H9 (cell line): Measurements from ENCODE around the gene PAPOLA. TPM values are rescaled to one million over a fixed set of nuclear protein-coding genes. Genes with fewer than 3 reads are reported as not detected.

Source experiments
- DNase-seq: peaks from one replicate; pipeline ENCODE4 v3.0.0-alpha.2; 2017
- H2AFZ ChIP-seq: one replicate; pipeline ENCODE4 v1.6.1; 2013; ENCODE audit warnings: mild to moderate bottlenecking, low read length, control low read depth, moderate library complexity
- H2AK5ac ChIP-seq: 2 replicates; pipeline ENCODE4 v1.6.1; 2013; ENCODE audit warnings: low read length, control low read depth, mixed read lengths; ENCODE audit not compliant: insufficient read length
- H2BK120ac ChIP-seq: one replicate; pipeline ENCODE4 v1.6.1; 2013; ENCODE audit warnings: low read depth, mild to moderate bottlenecking, low read length, control low read depth, inconsistent platforms; ENCODE audit not compliant: poor library complexity, severe bottlenecking
- H2BK12ac ChIP-seq: 2 replicates; pipeline ENCODE4 v1.6.1; 2013; ENCODE audit warnings: low read length, control low read depth, mixed read lengths, low read depth; ENCODE audit not compliant: insufficient read length
- H2BK15ac ChIP-seq: 2 replicates; pipeline ENCODE4 v1.6.1; 2013; ENCODE audit warnings: low read depth, low read length, control low read depth
- H2BK20ac ChIP-seq: one replicate; pipeline ENCODE4 v1.6.1; 2013; ENCODE audit warnings: low read depth, mild to moderate bottlenecking, low read length, control low read depth, inconsistent platforms; ENCODE audit not compliant: poor library complexity, severe bottlenecking
- H2BK5ac ChIP-seq: 2 replicates; pipeline ENCODE4 v1.6.1; 2013; ENCODE audit warnings: low read length, control low read depth, mixed read lengths; ENCODE audit not compliant: insufficient read length
- H3K14ac ChIP-seq: 2 replicates; pipeline ENCODE4 v1.6.1; 2013; ENCODE audit warnings: low read length, control low read depth; ENCODE audit not compliant: insufficient read depth
- H3K18ac ChIP-seq: 2 replicates; pipeline ENCODE4 v1.6.1; 2013; ENCODE audit warnings: low read depth, mild to moderate bottlenecking, mixed read lengths, low read length, control low read depth; ENCODE audit not compliant: insufficient read length
- H3K23ac ChIP-seq: 2 replicates; pipeline ENCODE4 v1.6.1; 2013; ENCODE audit warnings: low read length, control low read depth, mixed read lengths, low read depth; ENCODE audit not compliant: insufficient read length
- H3K23me2 ChIP-seq: 2 replicates; pipeline ENCODE4 v1.6.1; 2013; ENCODE audit warnings: low read depth, mild to moderate bottlenecking, mixed read lengths, low read length, control low read depth; ENCODE audit not compliant: insufficient read length, poor library complexity, severe bottlenecking
- H3K27ac ChIP-seq: 2 replicates; pipeline ENCODE4 v1.5.1; 2013; ENCODE audit warnings: low read length, control low read depth, mixed read lengths, low read depth; ENCODE audit not compliant: insufficient read length
- H3K27me3 ChIP-seq: 2 replicates; pipeline ENCODE4 v1.6.1; 2013; ENCODE audit warnings: low read length, control low read depth, inconsistent platforms; ENCODE audit not compliant: insufficient read depth
- H3K4ac ChIP-seq: 2 replicates; pipeline ENCODE4 v1.6.1; 2013; ENCODE audit warnings: low read depth, mild to moderate bottlenecking, control low read depth, inconsistent platforms, low read length, moderate library complexity
- H3K4me1 ChIP-seq: 2 replicates; pipeline ENCODE4 v1.6.1; 2013; ENCODE audit warnings: low read length, control low read depth, inconsistent platforms; ENCODE audit not compliant: insufficient read depth
- H3K4me2 ChIP-seq: 2 replicates; pipeline ENCODE4 v1.6.1; 2013; ENCODE audit warnings: low read length, control low read depth, mixed read lengths; ENCODE audit not compliant: insufficient read length, insufficient read depth
- H3K56ac ChIP-seq: 2 replicates; pipeline ENCODE4 v1.6.1; 2013; ENCODE audit warnings: low read depth, mild to moderate bottlenecking, mixed read lengths, low read length, control low read depth; ENCODE audit not compliant: insufficient read length
- H3K79me1 ChIP-seq: 2 replicates; pipeline ENCODE4 v1.6.1; 2013; ENCODE audit warnings: low read depth, mild to moderate bottlenecking, moderate library complexity, low read length, control low read depth, inconsistent platforms; ENCODE audit not compliant: insufficient read depth, poor library complexity, severe bottlenecking
- H3K79me2 ChIP-seq: 2 replicates; pipeline ENCODE4 v1.6.1; 2013; ENCODE audit warnings: low read length, control low read depth, inconsistent platforms; ENCODE audit not compliant: insufficient read depth
- H3K9ac ChIP-seq: 2 replicates; pipeline ENCODE4 v1.6.1; 2013; ENCODE audit warnings: low read length, control low read depth, mixed read lengths; ENCODE audit not compliant: insufficient read length; ENCODE audit errors: extremely low read depth
- H3K9me3 ChIP-seq: one replicate; pipeline ENCODE4 v1.6.1; 2013; ENCODE audit warnings: low read depth, low read length, inconsistent platforms; ENCODE audit not compliant: control insufficient read depth
- H3T11ph ChIP-seq: one replicate; pipeline ENCODE4 v1.6.1; 2013; ENCODE audit warnings: mild to moderate bottlenecking, low read length, control low read depth, inconsistent platforms
- H4K20me1 ChIP-seq: one replicate; pipeline ENCODE4 v1.6.1; 2013; ENCODE audit not compliant: control insufficient read depth, insufficient read length, insufficient read depth
- H4K5ac ChIP-seq: 2 replicates; pipeline ENCODE4 v1.6.1; 2013; ENCODE audit warnings: low read depth, mild to moderate bottlenecking, mixed read lengths, low read length, control low read depth; ENCODE audit not compliant: insufficient read length
- H4K8ac ChIP-seq: replicated peaks from 2 replicates; pipeline ENCODE4 v1.6.1; 2013; ENCODE audit warnings: low read length, control low read depth, mixed read lengths, low read depth; ENCODE audit not compliant: insufficient read length
- H4K91ac ChIP-seq: 2 replicates; pipeline ENCODE4 v1.6.1; 2013; ENCODE audit warnings: low read depth, mild to moderate bottlenecking, moderate library complexity, mixed read lengths, low read length, control low read depth; ENCODE audit not compliant: insufficient read length
- H3K27ac Mint-ChIP-seq, 3 experiments: 2 replicates in 2 of 3; 3 replicates in 1 of 3; pipeline ENCODE4 v1.8.0; 2020 to 2021; ENCODE audit warnings: mixed read lengths in 3 of 3, mild to moderate bottlenecking in 1 of 3, moderate library complexity in 1 of 3
- H3K27me3 Mint-ChIP-seq: 2 replicates; pipeline ENCODE4 v1.8.0; 2021; ENCODE audit warnings: low read depth, mild to moderate bottlenecking, moderate library complexity, mixed read lengths
- H3K36me3 Mint-ChIP-seq, 3 experiments: 2 replicates in 2 of 3; 3 replicates in 1 of 3; pipeline ENCODE4 v1.8.0; 2020 to 2021; ENCODE audit warnings: low read depth in 3 of 3, mixed read lengths in 3 of 3; ENCODE audit not compliant: insufficient read depth in 1 of 3
- H3K4me1 Mint-ChIP-seq, 2 experiments: 2 replicates each; pipeline ENCODE4 v1.8.0; 2020; ENCODE audit warnings: mixed read lengths in 2 of 2
- H3K4me3 Mint-ChIP-seq, 2 experiments: 2 replicates in 1 of 2; 3 replicates in 1 of 2; pipeline ENCODE4 v1.8.0; 2020 to 2021; ENCODE audit warnings: mild to moderate bottlenecking in 2 of 2, mixed read lengths in 2 of 2, moderate library complexity in 1 of 2
- H3K9me3 Mint-ChIP-seq, 2 experiments: 2 replicates in 1 of 2; 3 replicates in 1 of 2; pipeline ENCODE4 v1.8.0; 2020; ENCODE audit warnings: mild to moderate bottlenecking in 2 of 2, mixed read lengths in 2 of 2, moderate library complexity in 1 of 2
- CTCF ChIP-seq: fragments of 200-600 bp; sonication (generic); conservative IDR thresholded peaks from 3 replicates; pipeline ENCODE4 v1.8.0; 2021; ENCODE audit warnings: antibody characterized with exemption, mild to moderate bottlenecking
- WGBS: extraction: QIAGEN DNeasy Blood & Tissue Kit; methylation state at CpG from one replicate; pipeline ENCODE4 v1.1.7; 2013; ENCODE audit warnings: missing lambda C conversion rate, low lambda C conversion rate, mixed read lengths; ENCODE audit not compliant: insufficient read length; ENCODE audit errors: extremely low coverage; 5-methylcytosine and 5-hydroxymethylcytosine counted together
- total RNA-seq: library from RNA; stranded (reverse); gene quantifications from 2 replicates; pipeline ENCODE4 v1.2.1, GENCODE V29; 2021

Gene PAPOLA
- total RNA-seq, 1 experiment from 2014 or later = 188 TPM

- Histone ChIP-seq H2BK120ac (no peak overlapping the region), H3K79me1 (no peaks in the 10 kb centered on the region), H2AK5ac (no peak overlapping the region), H2BK5ac (no peak overlapping the region), H3K27me3 (no peaks in the 10 kb centered on the region), H2AFZ (no peak overlapping the region), H4K5ac (no peak overlapping the region), H3K9me3 (no peaks in the 10 kb centered on the region), H3K9ac (no peak overlapping the region), H3K18ac (no peak overlapping the region), H3K14ac (no peak overlapping the region), H2BK20ac (no peak overlapping the region), H3K23ac (no peak overlapping the region), H3K23me2 (no peaks in the 10 kb centered on the region), H3K4ac (no peak overlapping the region), H4K91ac (no peak overlapping the region), H3T11ph (no peak overlapping the region), H2BK12ac (no peak overlapping the region), H2BK15ac (no peak overlapping the region), H3K56ac (no peak overlapping the region), H4K20me1 (no peaks in the 10 kb centered on the region), H3K4me2 (no peak overlapping the region), H3K27ac (no peak overlapping the region), H3K79me2 (peaks cover 68% of the 10 kb centered on the region), H3K4me1 (no peaks in the 10 kb centered on the region; the same call in 1 of the 2 replicates), H4K8ac (no peak overlapping the region)
- no peak for TF ChIP-seq CTCF
- Mint-ChIP-seq H3K4me1 (peaks cover 64 to 65% of the 10 kb centered on the region in 2 experiments), H3K27ac (no peak overlapping the region), H3K36me3 (peaks cover 0 to 16% (median 3%) of the 10 kb centered on the region in 3 experiments; a peak in 4 of 7 replicates), H3K4me3 (no peak overlapping the region), H3K9me3 (no peaks in the 10 kb centered on the region), H3K27me3 (no peaks in the 10 kb centered on the region)
- no CpG with 5 or more reads among the region's 6 CpGs for WGBS
- no peak for DNase-seq
These were observed 7.4 kb downstream of the PAPOLA start for GRCh38 chr14:96509457-96510090.
